GM21737 (cell line): Measurements from ENCODE around the gene LRP8.

Source experiments
- ATAC-seq: cut with Tn5 transposase; IDR thresholded peaks from one replicate; pipeline ENCODE4 v1.9.1; 2021; ENCODE audit warnings: mild to moderate bottlenecking, moderate library complexity; ENCODE audit not compliant: unreplicated experiment

LRP8 gene

GRCh38 chr1:53341521-53341895 is 13.6 kb upstream of the LRP8 start:
- no peak for ATAC-seq

GRCh38 chr1:53340660-53341520 is 13.0 kb upstream of the LRP8 start:
- no peak for ATAC-seq

- ATAC-seq: no peak
Measured at GRCh38 chr1:53339736-53340635, 12.1 kb upstream of the LRP8 start.

- no peak for ATAC-seq
Measured at GRCh38 chr1:53338423-53338822, 10.6 kb upstream of the LRP8 start.

- ATAC-seq: no peak
Measured at GRCh38 chr1:53337499-53337898, 9.6 kb upstream of the LRP8 start.

- no peak for ATAC-seq
Measured at GRCh38 chr1:53336146-53336545, 8.3 kb upstream of the LRP8 start.

GRCh38 chr1:53335661-53336060 is 7.8 kb upstream of the LRP8 start:
- no peak for ATAC-seq

- no peak for ATAC-seq
Measured at GRCh38 chr1:53334781-53335180, 6.9 kb upstream of the LRP8 start.

GRCh38 chr1:53334312-53334711 is 6.4 kb upstream of the LRP8 start:
- no peak for ATAC-seq

GRCh38 chr1:53332833-53333232 is 5.0 kb upstream of the LRP8 start:
- ATAC-seq: no peak

- no peak for ATAC-seq
Measured at GRCh38 chr1:53332186-53332564, 4.3 kb upstream of the LRP8 start.

GRCh38 chr1:53331446-53332185 is 3.7 kb upstream of the LRP8 start:
- ATAC-seq: no peak

- no peak for ATAC-seq
Measured at GRCh38 chr1:53330819-53331218, 2.9 kb upstream of the LRP8 start.

GRCh38 chr1:53328541-53329499 is 950 bp upstream of the LRP8 start:
- ATAC-seq: no peak

GRCh38 chr1:53327182-53327913 is 522 bp downstream of the LRP8 start:
- ATAC-seq: peak; percentile 1

- peak; percentile 20 for ATAC-seq
Measured at GRCh38 chr1:53326598-53327181, 1.2 kb downstream of the LRP8 start.

GRCh38 chr1:53326088-53326597 is 1.7 kb downstream of the LRP8 start:
- ATAC-seq: peak; percentile 85

GRCh38 chr1:53325326-53326087 is 2.4 kb downstream of the LRP8 start:
- ATAC-seq: no peak
